CD4-positive, alpha-beta T cell treated with Interleukin-4 for 1 hour (primary cell): Measurements from ENCODE around the gene DEFB113.
"Not testable (repeated sequence)": the region's sequence is repeated elsewhere in the genome, so short reads cannot be mapped to it uniquely, and the experiment has no call there.

Experiments
- DNase-seq, 2 donors: peaks; one replicate each; pipeline ENCODE4 v3.0.0-alpha.2; 2020 to 2022

DEFB113 gene

GRCh38 chr6:49969605-49970004 is at the start of gene DEFB113:
Gene DEFB113, minus strand, starts transcription at chr6:49969625. Its CDS starts 0 bp downstream, at chr6:49969625.
- DNase-seq, result no peak

GRCh38 chr6:50007819-50008218 is 38.4 kb upstream of the DEFB113 start:
- no peak for DNase-seq

GRCh38 chr6:50003139-50003538 is 33.7 kb upstream of the DEFB113 start:
- DNase-seq, result no peak

- DNase-seq, result no peak
These were observed 25.9 kb upstream of the DEFB113 start for GRCh38 chr6:49995278-49995677.

GRCh38 chr6:49988900-49989299 is 19.5 kb upstream of the DEFB113 start:
- DNase-seq, result no peak

- no peak for DNase-seq
These were observed 18.3 kb upstream of the DEFB113 start for GRCh38 chr6:49987749-49988148.

- DNase-seq, result no peak
These were observed 17.1 kb upstream of the DEFB113 start for GRCh38 chr6:49986551-49986950.

- DNase-seq, result no peak
These were observed 12.6 kb upstream of the DEFB113 start for GRCh38 chr6:49982046-49982445.

GRCh38 chr6:49980898-49981297 is 11.5 kb upstream of the DEFB113 start:
- no peak for DNase-seq

- DNase-seq, result no peak
These were observed 10.2 kb upstream of the DEFB113 start for GRCh38 chr6:49979584-49979983.

GRCh38 chr6:49978332-49979226 is 9.2 kb upstream of the DEFB113 start:
- no peak for DNase-seq

GRCh38 chr6:49966823-49967222 is 2.6 kb downstream of the DEFB113 start:
- DNase-seq, result no peak

GRCh38 chr6:49966334-49966733 is 3.1 kb downstream of the DEFB113 start:
- DNase-seq, result no peak

GRCh38 chr6:49964064-49964463 is 5.4 kb downstream of the DEFB113 start, which contains the start of gene DEFB114:
Gene DEFB114, minus strand, starts transcription at chr6:49964164. Its CDS starts 59 bp downstream, at chr6:49964105.
- no peak for DNase-seq

- no peak for DNase-seq
These were observed 11.2 kb downstream of the DEFB113 start for GRCh38 chr6:49958180-49958579.

- DNase-seq, result no peak
These were observed 13.6 kb downstream of the DEFB113 start for GRCh38 chr6:49955847-49956246.

- no peak for DNase-seq
These were observed 17.5 kb downstream of the DEFB113 start for GRCh38 chr6:49951926-49952325.

- DNase-seq, result no peak
These were observed 19.0 kb downstream of the DEFB113 start for GRCh38 chr6:49950415-49950751.

- DNase-seq, result no peak
These were observed 20.4 kb downstream of the DEFB113 start for GRCh38 chr6:49949062-49949461.

GRCh38 chr6:49946835-49947234 is 22.6 kb downstream of the DEFB113 start:
- no peak for DNase-seq

GRCh38 chr6:49944068-49944467 is 25.4 kb downstream of the DEFB113 start:
- DNase-seq, result not testable (repeated sequence)

- no peak for DNase-seq
These were observed 29.4 kb downstream of the DEFB113 start for GRCh38 chr6:49939993-49940498.

GRCh38 chr6:49937811-49938210 is 31.6 kb downstream of the DEFB113 start:
- no peak for DNase-seq

GRCh38 chr6:49937017-49937416 is 32.4 kb downstream of the DEFB113 start:
- no peak for DNase-seq

GRCh38 chr6:49935387-49935786 is 34.0 kb downstream of the DEFB113 start:
- no peak for DNase-seq
